Dendritic cell treated with granulocyte-macrophage colony-stimulating factor and Interleukin-4, amounts not matched to agents 40 ng/mL and 50 ng/mL, for 4 days (primary cell): ENCODE measurements around the gene CCDC144A.
"Not testable (repeated sequence)": the region's sequence is repeated elsewhere in the genome, so short reads cannot be mapped to it uniquely, and the experiment has no call there.

Source experiments
- H3K27ac Mint-ChIP-seq: one replicate; pipeline ENCODE4 v1.8.0; 2022; ENCODE audit warnings: mild to moderate bottlenecking, mixed read lengths
- H3K27me3 Mint-ChIP-seq: one replicate; pipeline ENCODE4 v1.8.0; 2022; ENCODE audit warnings: mild to moderate bottlenecking, mixed read lengths
- H3K36me3 Mint-ChIP-seq: one replicate; pipeline ENCODE4 v1.8.0; 2022; ENCODE audit warnings: low read depth, mixed read lengths
- H3K4me1 Mint-ChIP-seq: one replicate; pipeline ENCODE4 v1.8.0; 2022; ENCODE audit warnings: low read depth, mixed read lengths
- H3K4me3 Mint-ChIP-seq: one replicate; pipeline ENCODE4 v1.8.0; 2022; ENCODE audit warnings: mild to moderate bottlenecking, moderate library complexity, mixed read lengths
- H3K9me3 Mint-ChIP-seq: one replicate; pipeline ENCODE4 v1.8.0; 2022; ENCODE audit warnings: mixed read lengths
- intact Hi-C: fragments of 100-400 bp; cut with micrococcal nuclease; formaldehyde crosslinking; loops from one replicate; pipeline ENCODE4 v1.15.0; 2022

The CCDC144A gene

GRCh38 chr17:16788889-16789536, 99.0 kb downstream of the CCDC144A start:
- H3K9me3 Mint-ChIP-seq, intact Hi-C loops, H3K4me3 Mint-ChIP-seq, H3K36me3 Mint-ChIP-seq, H3K27ac Mint-ChIP-seq, H3K4me1 Mint-ChIP-seq, H3K27me3 Mint-ChIP-seq: not testable (repeated sequence)

DNA sequence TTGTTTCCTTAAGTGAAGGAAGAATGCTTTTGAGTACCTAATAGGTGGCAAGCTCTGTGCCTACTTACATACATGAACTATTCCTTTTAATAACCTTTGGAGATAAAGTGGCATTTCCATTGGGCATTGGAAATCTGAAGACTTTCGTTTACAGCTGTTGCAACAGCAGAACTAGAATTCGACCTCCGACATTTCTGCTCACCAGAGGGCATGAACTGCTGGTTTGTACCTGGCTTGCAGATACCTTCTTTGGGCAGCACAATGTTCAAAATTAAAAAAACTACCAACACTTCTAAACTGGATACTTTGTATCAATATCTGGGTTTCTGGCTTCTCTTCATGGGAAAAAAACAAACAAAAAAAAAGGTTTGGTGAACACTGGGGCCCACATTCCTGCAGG, 99.6 kb downstream of the CCDC144A start:
- H3K27me3 Mint-ChIP-seq, H3K27ac Mint-ChIP-seq, H3K36me3 Mint-ChIP-seq, H3K4me1 Mint-ChIP-seq, H3K9me3 Mint-ChIP-seq, H3K4me3 Mint-ChIP-seq, intact Hi-C loops: not testable (repeated sequence)

DNA sequence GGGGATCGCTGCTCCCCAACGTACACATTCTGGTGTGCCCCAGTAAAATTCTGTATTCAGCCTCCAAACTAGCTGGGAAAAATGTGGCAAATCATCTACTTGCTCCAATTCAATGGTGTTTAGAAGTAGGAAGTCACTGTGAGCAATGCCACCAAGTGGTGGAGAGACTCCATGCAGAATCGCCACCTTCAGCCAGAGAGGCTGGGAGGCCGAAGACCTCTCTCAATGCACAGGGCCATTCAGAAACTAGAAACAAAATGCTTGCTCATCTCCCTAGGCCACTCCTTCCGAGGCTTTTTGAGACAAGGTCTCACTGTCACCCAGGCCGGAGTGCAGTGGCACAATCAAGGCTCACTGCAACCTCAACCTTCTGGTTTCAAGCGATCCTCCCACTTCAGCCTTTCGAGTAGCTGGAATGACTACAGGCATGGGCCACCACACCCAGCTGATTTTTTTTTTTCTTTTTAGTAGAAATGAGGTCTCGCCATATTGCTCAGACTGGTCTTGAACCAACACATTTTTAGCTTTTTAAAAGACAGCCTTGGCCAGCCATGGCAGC, 100.4 kb downstream of the CCDC144A start:
- H3K4me3 Mint-ChIP-seq, H3K4me1 Mint-ChIP-seq, H3K9me3 Mint-ChIP-seq, H3K27ac Mint-ChIP-seq, intact Hi-C loops, H3K36me3 Mint-ChIP-seq, H3K27me3 Mint-ChIP-seq: not testable (repeated sequence)

DNA sequence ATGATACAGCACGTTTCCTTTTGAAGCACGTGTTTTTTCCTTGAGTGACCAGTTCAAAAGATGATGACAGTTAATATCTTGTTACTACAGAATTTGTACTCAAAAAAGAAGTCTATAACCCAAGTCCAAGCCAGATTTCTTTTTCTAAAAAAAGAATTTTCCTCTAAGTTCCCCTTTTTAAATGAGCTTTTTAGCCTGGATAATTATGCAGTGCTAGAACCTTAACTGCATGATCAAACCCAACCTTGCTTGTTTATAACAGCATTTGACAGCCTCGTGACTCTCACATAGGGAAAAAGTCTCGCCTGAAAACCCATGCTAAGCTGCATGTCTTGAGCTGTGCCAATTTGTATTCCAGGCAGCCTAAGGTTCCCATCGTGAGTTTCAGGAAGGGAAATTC, 104.2 kb downstream of the CCDC144A start:
- H3K27ac Mint-ChIP-seq, H3K36me3 Mint-ChIP-seq, H3K27me3 Mint-ChIP-seq, H3K9me3 Mint-ChIP-seq, intact Hi-C loops, H3K4me3 Mint-ChIP-seq, H3K4me1 Mint-ChIP-seq: not testable (repeated sequence)

DNA sequence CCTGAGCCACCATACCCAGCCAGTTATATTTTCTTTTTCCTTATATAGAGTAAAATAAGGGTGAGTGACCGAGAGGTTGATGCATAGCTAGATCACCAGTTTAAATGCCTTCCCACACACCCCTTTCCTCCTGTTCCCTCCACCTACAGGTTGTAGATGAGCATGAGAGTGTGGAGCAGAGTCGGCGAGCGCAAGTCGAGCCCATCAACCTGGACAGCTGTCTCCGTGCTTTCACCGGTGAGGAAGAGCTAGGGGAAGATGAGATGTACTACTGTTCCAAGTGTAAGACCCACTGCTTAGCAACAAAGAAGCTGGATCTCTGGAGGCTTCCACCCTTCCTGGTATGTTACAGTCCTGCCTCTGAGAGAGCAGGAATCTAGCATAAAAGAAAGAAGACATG, 105.9 kb downstream of the CCDC144A start:
- H3K27me3 Mint-ChIP-seq, H3K36me3 Mint-ChIP-seq, H3K4me3 Mint-ChIP-seq, H3K9me3 Mint-ChIP-seq, H3K4me1 Mint-ChIP-seq, intact Hi-C loops, H3K27ac Mint-ChIP-seq: not testable (repeated sequence)

- intact Hi-C loops: not testable (repeated sequence)
Measured at GRCh38 chr17:16804851-16805250, 114.8 kb downstream of the CCDC144A start.

DNA sequence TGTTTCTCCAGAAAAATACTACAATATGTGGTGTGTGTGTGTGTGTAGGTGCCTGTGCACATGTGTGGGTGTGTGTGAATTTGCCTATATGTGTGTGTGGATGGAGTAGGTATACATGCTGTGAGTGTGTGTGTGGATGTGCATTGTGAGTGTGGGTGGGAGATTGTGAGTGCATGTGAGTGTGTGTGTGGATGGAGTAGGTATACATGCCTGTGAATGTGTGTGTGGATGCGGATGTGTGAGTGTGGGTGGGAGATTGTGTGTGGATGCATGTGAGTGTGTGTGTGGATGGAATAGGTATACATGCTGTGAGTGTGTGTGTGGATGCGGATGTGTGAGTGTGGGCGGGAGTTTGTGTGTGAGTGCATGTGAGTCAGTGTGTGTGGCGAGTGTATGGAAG, 116.6 kb downstream of the CCDC144A start:
- H3K36me3 Mint-ChIP-seq, H3K4me1 Mint-ChIP-seq, H3K27me3 Mint-ChIP-seq, intact Hi-C loops, H3K27ac Mint-ChIP-seq, H3K9me3 Mint-ChIP-seq, H3K4me3 Mint-ChIP-seq: not testable (repeated sequence)

More at GRCh38 chr17:16804851-16805250, 114.8 kb downstream of the CCDC144A start:
- H3K4me3 Mint-ChIP-seq, H3K4me1 Mint-ChIP-seq, H3K27ac Mint-ChIP-seq, H3K36me3 Mint-ChIP-seq, H3K9me3 Mint-ChIP-seq, H3K27me3 Mint-ChIP-seq: not testable (repeated sequence)

- H3K4me1 Mint-ChIP-seq, intact Hi-C loops, H3K27me3 Mint-ChIP-seq, H3K4me3 Mint-ChIP-seq, H3K9me3 Mint-ChIP-seq, H3K27ac Mint-ChIP-seq, H3K36me3 Mint-ChIP-seq: not testable (repeated sequence)
Measured at GRCh38 chr17:16807620-16808019, 117.6 kb downstream of the CCDC144A start.

GRCh38 chr17:16810236-16810635, 120.2 kb downstream of the CCDC144A start:
- H3K4me1 Mint-ChIP-seq, H3K27me3 Mint-ChIP-seq, H3K36me3 Mint-ChIP-seq, intact Hi-C loops, H3K4me3 Mint-ChIP-seq, H3K27ac Mint-ChIP-seq, H3K9me3 Mint-ChIP-seq: not testable (repeated sequence)

- intact Hi-C loops, H3K4me3 Mint-ChIP-seq, H3K9me3 Mint-ChIP-seq, H3K4me1 Mint-ChIP-seq, H3K27me3 Mint-ChIP-seq, H3K27ac Mint-ChIP-seq, H3K36me3 Mint-ChIP-seq: not testable (repeated sequence)
Measured at GRCh38 chr17:16812126-16812525, 122.1 kb downstream of the CCDC144A start.

DNA sequence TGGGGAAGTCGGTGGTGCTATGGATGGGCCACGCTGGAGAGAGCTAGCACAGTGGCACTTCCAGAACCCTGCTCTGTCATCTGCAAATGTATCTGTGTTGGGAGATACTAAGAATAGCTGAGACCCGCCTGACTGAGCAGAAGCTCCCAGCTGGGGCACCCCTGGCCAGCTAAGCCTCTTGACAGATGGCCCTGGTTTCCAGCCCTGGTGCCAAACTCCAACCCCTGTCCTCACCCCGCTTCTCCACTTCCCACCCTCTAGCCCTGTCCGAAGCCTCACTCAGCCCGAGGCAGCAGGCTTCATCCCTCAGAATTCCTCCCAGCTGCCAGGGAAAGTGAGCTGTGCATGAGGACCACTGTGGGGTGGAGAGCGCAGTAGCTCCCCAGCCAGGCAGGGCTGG, 124.4 kb downstream of the CCDC144A start:
- intact Hi-C loops: no loop called here
- no peaks in the 10 kb centered on the region for H3K36me3 Mint-ChIP-seq

DNA sequence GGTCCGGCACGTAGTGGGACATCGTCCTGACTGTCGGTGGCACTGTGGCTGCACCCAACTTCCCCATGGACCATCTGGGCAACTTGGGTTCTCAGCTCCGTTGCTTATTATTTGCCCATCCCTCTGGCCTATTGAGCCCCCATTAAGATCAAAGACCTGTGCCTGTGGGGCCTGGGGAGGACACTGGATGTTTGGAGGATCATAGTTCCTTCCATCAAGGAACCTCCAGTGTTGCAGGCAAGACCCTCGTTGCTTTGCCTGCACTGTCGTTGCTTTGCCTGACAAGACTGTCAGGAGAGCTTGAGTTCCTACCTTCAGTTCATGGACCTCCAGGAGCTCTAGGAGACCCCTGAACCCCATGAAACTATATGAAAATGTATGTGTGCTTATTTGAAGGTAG, 127.2 kb downstream of the CCDC144A start:
- Mint-ChIP-seq H3K27me3 (peaks cover 2% of the 10 kb centered on the region), H3K9me3 (no peaks in the 10 kb centered on the region), H3K4me3 (no peak overlapping the region), H3K4me1 (no peaks in the 10 kb centered on the region), H3K36me3 (no peaks in the 10 kb centered on the region), H3K27ac (no peak overlapping the region)
- intact Hi-C loops: no loop called here

More for the DNA sequence above, 124.4 kb downstream of the CCDC144A start:
- Mint-ChIP-seq H3K27me3 (peaks cover 1% of the 10 kb centered on the region), H3K9me3 (no peaks in the 10 kb centered on the region), H3K4me3 (no peak overlapping the region), H3K4me1 (no peaks in the 10 kb centered on the region), H3K27ac (no peak overlapping the region)

DNA sequence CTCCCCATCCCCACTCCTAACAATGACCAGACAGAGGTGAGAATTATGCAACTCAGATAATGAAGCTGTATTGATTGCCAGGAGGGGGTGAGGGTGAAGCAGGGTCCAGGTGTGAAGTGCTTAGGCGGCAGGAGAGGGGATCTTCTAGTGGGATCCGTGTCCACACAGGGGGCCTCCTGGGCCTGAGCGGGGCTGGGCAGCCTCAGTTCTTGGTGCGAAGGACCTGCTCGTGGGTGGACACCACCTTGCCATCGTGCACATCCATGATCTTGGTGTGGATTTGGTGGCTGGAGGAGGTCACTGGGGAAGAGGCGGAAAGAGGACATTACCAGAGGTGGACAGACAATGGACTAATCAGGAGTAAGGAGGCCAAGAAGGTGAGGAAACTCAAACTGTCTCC, 127.9 kb downstream of the CCDC144A start:
- H3K4me1 Mint-ChIP-seq, H3K36me3 Mint-ChIP-seq, H3K27ac Mint-ChIP-seq, H3K9me3 Mint-ChIP-seq, H3K27me3 Mint-ChIP-seq, H3K4me3 Mint-ChIP-seq, intact Hi-C loops: not testable (repeated sequence)

- H3K27me3 Mint-ChIP-seq: peaks cover 2% of the 10 kb centered on the region
- intact Hi-C loops: no loop called here
- no peak overlapping the region for H3K27ac Mint-ChIP-seq
- no peak overlapping the region for H3K4me3 Mint-ChIP-seq
- no peaks in the 10 kb centered on the region for H3K36me3 Mint-ChIP-seq
- no peaks in the 10 kb centered on the region for H3K4me1 Mint-ChIP-seq
- no peaks in the 10 kb centered on the region for H3K9me3 Mint-ChIP-seq
Measured at GRCh38 chr17:16818340-16818739, 128.3 kb downstream of the CCDC144A start.
